22Rv1 (cell line): Measurements from ENCODE around the gene SOST.

Experiments
- H3K27ac ChIP-seq: fragments of 450-650 bp; 2 replicates; pipeline ENCODE4 v1.5.1; 2017
- ZFX ChIP-seq: fragments of 450-650 bp; IDR thresholded peaks from 2 replicates; pipeline ENCODE4 v1.6.1; 2017; ENCODE audit warnings: antibody characterized with exemption, borderline replicate concordance
- TF ChIP-seq, protein P1 (sequence below): fragments of 450-650 bp; IDR thresholded peaks from 2 replicates; pipeline ENCODE4 v1.5.1; 2017; ENCODE audit warnings: mild to moderate bottlenecking

The SOST gene

DNA sequence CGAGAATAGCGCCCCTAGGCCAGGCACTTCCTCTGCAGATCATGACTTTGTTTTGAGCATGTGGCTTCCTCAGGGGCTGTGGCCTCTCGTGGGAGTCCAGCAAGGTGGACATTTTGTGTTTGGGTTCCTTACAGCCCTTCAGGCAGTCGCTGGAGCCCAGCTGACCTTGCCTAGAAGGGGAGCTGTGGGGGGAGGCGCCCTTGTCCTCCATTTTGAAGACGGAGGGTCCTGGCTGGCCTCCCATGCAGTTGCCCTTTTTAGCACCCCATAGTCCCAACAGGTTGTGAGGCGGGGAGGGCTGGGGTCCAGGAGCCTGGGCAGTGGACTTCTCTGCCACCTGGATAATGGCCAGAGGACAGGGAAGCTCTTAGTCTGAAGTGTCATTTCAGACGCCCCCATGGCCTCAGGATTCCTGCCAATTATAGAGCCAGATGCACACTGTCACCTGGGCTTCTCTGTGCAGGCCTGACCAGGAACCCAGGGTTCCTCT lies 1.4 kb downstream of the SOST start:
- H3K27ac ChIP-seq = no peak overlapping the region
- no peak for TF ChIP-seq ZFX
- TF ChIP-seq, protein P1, sequence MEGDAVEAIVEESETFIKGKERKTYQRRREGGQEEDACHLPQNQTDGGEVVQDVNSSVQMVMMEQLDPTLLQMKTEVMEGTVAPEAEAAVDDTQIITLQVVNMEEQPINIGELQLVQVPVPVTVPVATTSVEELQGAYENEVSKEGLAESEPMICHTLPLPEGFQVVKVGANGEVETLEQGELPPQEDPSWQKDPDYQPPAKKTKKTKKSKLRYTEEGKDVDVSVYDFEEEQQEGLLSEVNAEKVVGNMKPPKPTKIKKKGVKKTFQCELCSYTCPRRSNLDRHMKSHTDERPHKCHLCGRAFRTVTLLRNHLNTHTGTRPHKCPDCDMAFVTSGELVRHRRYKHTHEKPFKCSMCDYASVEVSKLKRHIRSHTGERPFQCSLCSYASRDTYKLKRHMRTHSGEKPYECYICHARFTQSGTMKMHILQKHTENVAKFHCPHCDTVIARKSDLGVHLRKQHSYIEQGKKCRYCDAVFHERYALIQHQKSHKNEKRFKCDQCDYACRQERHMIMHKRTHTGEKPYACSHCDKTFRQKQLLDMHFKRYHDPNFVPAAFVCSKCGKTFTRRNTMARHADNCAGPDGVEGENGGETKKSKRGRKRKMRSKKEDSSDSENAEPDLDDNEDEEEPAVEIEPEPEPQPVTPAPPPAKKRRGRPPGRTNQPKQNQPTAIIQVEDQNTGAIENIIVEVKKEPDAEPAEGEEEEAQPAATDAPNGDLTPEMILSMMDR = no peak

DNA sequence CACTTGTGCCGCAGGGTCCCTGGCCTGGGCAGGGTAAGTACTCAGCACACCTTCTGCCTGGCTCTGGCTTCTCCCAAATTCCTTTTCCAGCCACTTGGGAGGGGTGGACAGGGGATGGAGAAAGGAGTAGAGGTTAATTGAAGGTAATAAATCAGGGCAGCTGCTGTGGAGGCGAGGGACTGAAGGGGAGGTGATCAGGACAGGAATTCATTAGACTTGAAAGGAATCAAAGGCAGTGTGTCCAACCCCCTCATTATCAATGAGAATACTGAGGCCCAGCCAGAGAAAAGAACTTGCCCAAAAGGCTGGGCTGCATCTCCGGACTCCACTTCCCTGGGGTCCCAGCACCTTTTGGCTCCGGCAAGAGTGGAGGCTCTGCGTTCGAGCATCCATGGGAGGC lies 2.4 kb downstream of the SOST start:
- TF ChIP-seq ZFX = no peak
- TF ChIP-seq, protein P1 = no peak
- H3K27ac ChIP-seq = no peak overlapping the region

DNA sequence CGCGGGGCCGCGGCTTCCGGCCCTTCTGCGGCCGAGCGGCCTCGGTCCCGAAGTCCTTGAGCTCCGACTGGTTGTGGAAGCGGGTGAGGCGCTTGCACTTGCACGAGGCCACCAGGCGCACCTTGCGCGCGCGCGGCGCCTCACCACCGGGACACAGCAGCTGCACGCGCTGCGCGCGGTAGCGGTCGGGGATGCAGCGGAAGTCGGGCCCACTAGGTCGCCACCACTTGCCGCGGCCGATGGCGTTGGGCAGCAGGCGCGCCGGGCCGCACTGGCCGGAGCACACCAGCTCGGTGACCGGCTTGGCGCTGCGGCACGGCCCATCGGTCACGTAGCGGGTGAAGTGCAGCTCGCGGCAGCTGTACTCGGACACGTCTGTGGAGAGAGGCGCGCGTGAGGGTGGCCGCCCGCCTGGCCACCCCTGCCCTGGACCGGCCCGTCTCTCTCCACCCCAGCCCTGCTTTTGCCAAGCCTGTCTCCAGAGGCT lies 3.2 kb downstream of the SOST start:
- no peak overlapping the region for H3K27ac ChIP-seq
- TF ChIP-seq ZFX = no peak

DNA sequence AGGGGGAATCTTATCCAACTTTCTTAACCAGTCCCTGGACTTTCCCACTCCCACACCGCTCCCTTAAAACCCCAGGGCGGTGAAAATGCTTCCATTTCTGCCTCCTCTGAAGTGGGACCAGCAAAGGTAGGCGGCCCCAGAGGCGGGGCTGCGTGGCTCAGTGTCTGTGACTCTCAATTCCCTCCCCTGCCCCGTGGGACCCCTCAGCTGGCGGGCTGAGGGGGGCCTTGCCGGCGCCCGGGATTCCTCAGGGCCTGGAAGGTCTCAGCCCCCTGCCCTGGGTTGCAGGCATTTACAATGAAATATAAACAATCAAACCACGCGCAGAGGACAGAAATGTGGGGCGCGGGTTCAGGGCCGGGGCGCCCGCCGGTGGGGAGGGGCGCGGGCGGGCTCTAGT lies 3.6 kb downstream of the SOST start:
- TF ChIP-seq, protein P1 = no peak
- no peak for TF ChIP-seq ZFX
- H3K27ac ChIP-seq = no peak overlapping the region

DNA sequence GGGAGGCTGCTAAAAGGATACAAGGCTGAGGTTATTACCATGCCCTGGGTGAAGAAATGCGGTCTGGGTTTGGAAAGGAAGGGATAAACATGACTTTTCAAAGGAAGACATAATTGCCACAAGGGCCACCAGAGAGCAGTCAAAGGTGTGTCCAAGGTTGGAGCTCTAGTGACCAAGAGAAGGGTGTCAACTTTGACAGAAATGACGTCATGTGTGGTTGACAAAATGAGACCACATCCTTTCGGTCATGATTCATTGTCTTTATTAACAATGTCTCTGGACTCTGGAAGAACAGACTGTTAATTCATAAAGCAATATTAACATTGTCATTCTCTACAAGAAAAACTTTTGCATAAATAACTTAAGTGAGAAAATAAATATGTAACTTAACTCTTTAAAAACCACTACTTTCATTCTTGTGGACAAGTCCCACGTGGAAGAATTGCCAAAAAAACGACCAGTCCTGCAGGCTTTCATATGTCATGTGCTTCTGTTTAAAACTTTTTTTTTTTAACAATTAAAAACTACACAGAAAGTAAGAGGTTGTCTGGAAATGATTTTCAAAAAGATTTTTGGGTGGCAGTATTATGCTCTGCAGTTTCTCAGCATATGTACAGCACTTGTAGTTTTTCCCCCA lies 5.0 kb downstream of the SOST start:
- TF ChIP-seq, protein P1 = no peak
- TF ChIP-seq ZFX = no peak
- H3K27ac ChIP-seq = no peak overlapping the region

DNA sequence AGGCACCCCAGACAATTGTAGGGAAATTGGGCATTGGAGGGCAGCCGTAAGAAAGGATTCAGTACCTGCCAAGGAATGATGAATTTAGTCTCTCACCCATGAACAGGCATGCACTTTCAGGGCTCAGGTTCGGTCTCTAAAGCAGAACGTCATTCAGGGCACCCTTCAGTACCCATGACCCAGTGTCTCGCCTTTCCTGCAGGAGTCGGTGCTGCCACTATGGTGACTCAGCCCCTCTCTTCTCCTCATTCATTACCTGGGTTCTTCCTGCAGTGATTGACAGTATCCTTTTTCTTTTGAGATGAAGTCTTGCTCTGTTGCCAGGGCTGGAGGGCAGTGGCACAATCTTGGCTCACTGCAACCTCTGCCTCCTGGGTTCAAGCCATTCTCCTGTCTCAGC lies 8.4 kb downstream of the SOST start:
- H3K27ac ChIP-seq = no peak overlapping the region
- TF ChIP-seq ZFX = no peak
- TF ChIP-seq, protein P1 = no peak

DNA sequence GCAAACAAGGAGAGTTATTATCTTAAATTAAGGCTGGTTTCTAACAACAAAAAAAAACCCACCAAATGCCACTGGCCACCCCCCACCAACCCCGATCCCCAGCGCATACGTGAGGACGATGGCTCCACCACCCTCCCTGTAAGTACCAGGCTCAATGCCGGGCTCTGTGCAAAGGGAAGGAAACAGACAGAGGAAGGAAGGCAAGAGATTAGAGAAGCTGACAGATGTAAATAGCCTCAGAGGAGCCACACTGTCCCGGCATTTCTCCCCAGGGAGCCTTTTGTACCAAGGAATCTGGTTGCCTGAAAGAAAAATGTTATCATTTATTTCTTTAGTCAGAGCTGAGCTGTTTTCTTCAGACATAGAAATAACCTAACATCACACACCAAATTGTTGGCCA lies 13.1 kb downstream of the SOST start:
- H3K27ac ChIP-seq = no peak overlapping the region
- TF ChIP-seq ZFX = no peak
- TF ChIP-seq, protein P1 = no peak

DNA sequence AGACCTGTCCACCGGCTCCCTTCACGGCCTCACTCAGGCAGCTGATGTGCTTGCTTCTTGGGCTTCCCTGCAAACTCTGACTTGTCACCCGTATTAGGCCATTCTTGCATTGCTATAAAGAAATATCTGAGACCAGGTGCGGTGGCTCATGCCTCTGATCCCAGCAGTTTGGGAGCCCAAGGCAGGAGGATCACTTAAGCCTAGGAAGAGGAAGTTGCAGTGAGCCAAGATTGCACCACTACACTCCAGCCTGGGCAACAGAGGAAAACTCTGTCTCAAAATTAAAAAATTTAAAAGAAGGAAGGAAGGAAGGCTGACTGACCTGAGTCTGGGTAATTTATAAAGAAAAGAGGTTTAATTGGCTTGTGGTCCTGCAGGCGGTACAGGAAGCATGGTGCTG lies 17.0 kb downstream of the SOST start:
- no peak for TF ChIP-seq ZFX
- TF ChIP-seq, protein P1 = no peak
- H3K27ac ChIP-seq = no peak overlapping the region
